ENCODE data around the gene ZBTB32.

ZBTB32 gene

DNA sequence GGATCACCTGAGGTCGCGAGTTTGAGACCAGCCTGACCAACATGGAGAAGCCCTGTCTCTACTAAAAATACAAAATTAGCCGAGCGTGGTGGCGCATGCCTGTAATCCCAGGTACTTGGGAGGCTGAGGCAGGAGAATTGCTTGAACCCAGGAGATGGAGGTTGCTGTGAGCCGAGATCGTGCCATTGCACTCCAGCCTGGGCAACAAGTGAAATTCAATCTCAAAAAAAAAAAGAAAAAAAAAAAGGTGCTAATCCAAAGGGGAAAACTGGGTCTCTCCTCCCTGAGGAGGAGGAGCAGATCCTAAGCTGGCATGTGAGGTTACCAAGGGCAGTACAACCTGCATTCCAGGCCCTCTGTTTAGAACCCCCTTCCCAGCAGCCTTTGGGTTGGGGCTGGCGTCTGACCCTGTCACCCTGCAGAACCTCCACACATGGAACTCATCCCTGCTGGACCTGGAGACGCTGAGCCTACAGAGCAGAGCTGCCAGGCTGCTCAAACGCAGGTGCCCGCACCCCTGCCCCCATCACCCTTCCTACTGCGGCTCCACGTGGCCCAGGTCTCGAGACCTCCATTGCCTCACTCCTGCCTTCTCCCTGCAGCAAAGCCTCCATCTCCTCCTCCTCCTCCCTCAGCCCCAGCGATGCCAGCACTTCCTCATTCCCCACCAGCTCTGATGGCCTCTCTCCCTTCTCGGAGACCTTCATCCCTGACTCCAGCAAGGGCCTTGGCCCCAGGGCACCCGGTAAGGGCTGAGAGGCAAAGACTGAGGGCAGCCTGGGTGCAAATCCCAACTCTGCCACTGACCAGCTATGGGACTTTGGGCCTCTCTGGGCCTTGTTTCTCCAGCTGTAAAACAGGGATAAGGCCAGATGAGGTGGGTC, 60.3 kb downstream of the ZBTB32 start:
- peak in 2 of 10 donors; percentile 8 to 67 for DNase-seq
- intact Hi-C loops (cut with DNase I), result no loop called here
